Measurements from ENCODE around the gene DPAGT1.
A peak's percentile ranks its signal among the peaks of the same experiment; 100 is the strongest.

- TF ChIP-seq, protein P1, sequence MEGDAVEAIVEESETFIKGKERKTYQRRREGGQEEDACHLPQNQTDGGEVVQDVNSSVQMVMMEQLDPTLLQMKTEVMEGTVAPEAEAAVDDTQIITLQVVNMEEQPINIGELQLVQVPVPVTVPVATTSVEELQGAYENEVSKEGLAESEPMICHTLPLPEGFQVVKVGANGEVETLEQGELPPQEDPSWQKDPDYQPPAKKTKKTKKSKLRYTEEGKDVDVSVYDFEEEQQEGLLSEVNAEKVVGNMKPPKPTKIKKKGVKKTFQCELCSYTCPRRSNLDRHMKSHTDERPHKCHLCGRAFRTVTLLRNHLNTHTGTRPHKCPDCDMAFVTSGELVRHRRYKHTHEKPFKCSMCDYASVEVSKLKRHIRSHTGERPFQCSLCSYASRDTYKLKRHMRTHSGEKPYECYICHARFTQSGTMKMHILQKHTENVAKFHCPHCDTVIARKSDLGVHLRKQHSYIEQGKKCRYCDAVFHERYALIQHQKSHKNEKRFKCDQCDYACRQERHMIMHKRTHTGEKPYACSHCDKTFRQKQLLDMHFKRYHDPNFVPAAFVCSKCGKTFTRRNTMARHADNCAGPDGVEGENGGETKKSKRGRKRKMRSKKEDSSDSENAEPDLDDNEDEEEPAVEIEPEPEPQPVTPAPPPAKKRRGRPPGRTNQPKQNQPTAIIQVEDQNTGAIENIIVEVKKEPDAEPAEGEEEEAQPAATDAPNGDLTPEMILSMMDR (conservative IDR thresholded peaks at IDR 0.05; ENCODE audit: low read length), result peak; percentile 55
- no peak for TF ChIP-seq EZH2phosphoT487 (IDR thresholded peaks at IDR 0.05; ENCODE audit: borderline replicate concordance, low read depth, low read length)
These were observed 43.3 kb upstream of the DPAGT1 start for GRCh38 chr11:119144825-119145486.
